Ecto neural progenitor cell (in vitro differentiated cells): Measurements from ENCODE around the gene BRI3.
"Not testable (repeated sequence)": the region's sequence is repeated elsewhere in the genome, so short reads cannot be mapped to it uniquely, and the experiment has no call there.

Experiments used
- DNase-seq: peaks from one replicate; pipeline ENCODE4 v3.0.0-alpha.2; 2018; ENCODE audit warnings: low spot score

The BRI3 gene

DNA sequence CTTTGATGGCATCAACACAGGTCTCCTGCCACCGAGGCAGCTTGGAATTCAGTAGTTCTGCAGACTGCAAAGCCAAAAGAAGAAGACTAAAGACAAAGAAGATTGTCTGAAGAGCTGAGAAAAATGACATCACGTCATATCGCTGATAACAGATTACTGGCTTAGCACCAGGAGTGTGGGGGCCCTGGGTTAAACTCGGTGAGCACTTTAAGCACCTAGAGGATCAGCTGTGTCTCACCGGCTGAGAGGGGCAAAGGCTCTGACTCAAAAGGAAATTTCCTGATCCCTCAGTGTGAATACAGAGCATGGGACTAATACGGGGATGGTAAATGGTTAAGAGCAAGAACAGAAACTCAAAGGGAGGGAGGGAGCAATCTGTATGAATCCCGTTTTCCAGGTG lies 30.7 kb downstream of the BRI3 start:
- DNase-seq: no peak

DNA sequence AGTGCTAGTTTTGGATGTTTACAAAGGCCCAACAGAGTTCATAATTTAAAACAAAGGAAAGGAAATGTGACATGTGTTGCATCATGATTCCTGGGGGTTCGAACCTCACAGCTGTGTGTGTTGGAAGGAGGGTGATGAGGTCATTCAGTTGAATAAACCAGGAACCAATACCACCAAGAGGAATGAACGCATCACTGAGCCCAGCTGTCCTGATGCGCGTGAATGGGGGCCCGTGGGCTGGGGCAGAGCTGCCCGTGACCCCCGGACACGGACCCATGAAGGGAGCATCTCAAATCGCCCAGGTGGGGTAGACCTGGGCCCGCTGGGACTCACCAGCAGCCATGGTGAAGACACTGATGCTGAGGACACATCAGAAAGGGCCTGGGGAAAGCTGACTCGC lies 33.0 kb downstream of the BRI3 start:
- no peak for DNase-seq

DNA sequence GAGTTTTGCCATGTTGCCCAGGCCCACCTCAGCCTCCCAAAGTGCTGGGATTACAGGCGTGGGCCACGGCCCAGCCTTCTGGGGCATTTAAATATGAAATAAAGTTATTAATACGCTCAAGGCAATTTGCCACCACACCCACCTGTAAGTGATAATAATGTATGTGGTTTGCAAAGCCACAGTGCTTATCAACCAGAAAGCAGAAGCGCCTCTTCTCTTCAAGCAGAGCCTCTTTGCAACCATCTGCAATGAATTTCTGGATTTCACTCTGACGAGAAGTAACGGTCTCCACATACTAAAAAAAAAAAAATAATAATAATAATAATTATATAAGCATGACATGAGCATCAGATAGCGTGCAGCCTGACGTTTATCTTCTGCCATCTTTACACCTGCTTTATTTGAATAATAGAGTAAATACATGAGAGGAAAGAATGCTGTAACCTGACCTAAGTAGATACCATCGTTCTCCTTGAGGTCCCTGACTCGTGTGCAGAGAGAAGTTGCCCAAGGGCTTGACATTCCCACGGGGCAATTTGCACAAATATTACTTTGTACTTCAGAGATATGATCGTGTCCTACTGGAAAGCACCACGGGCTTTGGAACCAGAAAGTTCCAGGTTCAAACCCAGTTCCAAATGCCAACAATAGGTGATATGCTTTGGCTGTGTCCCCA lies 34.0 kb downstream of the BRI3 start:
- no peak for DNase-seq

DNA sequence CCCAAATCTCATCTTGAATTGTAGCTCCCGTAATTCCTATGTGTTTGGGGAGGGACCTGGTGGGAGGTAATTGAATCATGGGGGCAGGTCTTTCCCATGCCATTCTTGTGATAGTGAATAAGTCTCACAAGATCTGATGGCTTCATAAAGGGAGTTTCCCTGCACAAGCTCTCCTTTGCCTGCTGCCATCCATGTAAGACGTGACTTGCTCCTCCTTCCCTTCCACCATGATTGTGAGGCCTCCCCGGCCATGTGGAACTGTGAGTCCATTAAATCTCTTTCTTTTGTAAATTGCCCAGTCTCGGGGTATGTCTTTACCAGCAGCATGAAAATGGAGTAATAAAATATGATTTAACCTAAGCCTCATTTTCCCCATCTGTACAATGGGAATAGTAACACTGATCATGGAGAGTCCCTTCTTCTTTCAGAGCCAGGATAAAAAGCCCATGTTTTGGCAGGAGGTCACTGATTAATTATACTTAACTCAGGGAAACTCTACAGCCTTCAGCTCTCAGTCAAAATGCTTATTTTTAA lies 34.6 kb downstream of the BRI3 start:
- not testable (repeated sequence) for DNase-seq

DNA sequence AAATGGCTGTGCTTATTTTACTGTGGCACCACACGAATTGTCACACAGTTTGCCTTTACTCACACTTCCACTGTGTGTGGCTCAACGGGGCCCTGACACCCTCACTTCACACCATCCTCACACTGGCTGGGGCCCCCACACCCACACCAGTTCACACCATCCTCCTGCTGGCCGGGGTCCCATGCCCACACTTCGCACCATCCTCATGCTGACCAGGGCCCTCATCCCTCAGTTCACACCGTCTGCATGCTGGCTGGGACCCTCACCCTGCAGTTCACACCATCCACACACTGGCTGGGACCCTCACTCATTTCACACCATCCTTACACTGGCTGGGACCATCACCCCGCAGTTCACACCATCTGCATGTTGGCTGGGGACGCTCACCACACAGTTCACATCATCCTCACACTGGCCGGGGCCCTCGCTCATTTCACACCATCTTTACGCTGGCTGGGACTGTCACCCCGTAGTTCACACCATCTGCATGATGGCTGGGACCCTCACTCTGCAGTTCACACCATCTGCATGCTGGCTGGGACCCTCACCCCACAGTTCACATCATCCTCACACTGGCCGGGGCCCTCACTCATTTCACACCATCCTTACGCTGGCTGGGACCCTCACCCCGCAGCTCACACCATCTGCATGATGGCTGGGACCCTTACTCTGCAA lies 36.0 kb downstream of the BRI3 start:
- DNase-seq: no peak

DNA sequence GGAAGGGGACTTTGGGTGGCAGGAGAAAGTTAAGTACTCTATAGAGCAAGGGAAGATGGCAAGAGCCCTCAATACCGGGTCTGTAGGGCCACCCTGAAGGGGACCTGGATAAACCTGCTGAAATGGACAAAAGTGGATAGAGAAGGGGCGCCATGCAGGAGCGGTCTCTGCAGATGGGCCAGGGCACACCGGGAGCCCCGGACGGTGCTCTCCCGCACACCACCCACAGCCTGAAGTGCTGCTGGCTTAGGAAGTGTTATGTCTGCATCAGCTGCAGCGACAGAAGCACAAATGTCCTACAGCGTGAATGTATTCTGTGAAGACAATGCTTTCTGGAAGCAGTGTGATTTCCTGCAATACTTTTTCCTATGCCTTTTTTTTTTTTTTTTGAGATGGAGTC lies 37.7 kb downstream of the BRI3 start:
- DNase-seq: no peak

DNA sequence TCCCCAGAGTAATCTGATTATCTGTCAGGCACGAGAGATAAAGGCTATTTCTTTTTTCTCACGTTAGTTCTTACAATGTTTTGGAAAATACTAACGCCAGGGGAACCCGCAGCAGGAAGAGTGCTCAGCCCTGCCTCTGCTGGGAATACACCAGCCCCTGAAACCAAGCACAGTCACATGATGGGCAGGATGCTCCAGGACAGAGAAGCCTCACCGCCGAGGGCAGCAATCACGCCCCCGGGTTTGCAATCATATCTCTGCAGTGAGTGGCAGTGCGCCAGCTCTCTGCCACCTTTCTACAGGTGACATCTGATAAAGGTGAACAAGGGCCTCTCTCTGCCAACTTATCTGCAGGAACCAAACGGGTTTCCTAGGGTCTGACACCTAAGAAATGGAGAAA lies 39.8 kb downstream of the BRI3 start:
- no peak for DNase-seq

DNA sequence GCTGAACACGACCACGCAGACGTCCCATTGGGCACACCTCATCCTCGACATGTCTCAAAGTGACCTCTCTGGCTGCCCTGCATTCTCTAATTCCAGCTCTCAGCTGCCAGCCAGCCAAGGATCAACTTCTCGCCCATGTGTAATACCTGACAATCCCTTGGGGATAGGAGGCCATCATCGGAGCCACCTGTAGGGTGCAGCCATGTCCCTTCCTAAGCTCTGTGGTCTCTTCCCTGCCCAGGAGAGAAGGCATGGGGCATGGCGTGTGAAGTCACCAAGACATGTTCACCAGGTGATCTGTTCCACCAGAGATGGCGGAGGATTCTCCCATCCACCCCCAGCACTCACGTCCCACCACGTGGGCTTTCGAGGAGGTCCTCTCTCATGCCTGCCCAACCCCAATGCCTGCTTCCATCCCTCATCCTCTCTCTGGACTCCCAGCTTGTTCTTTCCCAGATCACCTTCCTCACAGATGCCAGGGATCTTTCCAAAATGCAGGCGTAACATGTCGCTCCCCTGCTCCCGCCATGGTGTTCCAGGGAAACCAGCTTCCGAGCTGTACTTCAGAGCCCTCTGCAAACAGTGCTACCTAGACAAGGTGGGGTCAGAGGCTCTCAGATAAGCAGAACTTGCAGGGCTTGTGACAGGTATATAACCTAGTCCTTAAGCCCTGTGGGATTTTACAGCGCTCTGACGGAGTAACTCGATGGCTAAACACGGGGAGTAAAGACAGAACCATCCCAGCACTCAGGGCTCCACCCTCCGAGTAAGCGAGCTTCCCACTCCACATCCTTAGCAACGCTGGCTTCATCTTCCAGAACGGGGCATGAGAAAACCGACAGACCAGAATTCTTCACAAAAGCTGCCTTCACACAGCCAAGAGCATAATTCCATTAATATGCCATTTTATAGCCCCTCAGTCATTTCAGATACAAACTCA lies 41.1 kb downstream of the BRI3 start:
- no peak for DNase-seq

DNA sequence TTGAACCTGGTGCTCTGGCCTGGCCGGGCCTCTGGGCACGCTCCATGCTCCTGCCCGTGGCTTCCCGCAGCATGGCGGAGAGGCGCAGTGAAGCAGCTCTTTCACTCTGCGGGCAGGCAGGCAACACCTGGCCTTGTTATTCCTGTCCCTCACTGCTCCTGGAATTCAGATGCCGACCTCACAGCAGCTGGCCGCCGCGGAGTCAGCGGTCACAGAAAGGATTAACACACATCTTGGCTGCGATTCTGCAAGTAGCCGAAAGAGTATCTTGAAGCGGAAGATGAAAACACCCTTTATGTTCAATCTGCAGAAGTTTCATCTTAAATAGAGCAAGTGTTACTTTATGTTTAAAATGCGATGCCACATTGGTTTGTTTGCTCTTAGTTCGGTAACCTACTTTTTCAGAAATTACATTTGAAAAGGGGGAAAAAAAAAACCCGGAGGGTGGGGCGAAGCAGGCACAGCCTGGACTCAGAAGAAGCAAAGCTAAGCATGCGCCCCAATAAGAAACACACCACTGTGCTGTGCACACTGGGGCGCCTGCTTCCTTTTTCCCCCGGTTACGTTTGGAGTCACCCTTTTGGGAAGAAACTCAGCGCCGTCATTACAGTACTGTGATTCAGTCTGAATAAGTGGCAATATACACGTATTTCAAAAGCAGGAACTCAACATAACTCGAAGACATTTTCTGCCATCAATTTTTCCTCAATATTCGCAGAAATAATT lies 42.3 kb downstream of the BRI3 start:
- DNase-seq: peak; percentile 72

DNA sequence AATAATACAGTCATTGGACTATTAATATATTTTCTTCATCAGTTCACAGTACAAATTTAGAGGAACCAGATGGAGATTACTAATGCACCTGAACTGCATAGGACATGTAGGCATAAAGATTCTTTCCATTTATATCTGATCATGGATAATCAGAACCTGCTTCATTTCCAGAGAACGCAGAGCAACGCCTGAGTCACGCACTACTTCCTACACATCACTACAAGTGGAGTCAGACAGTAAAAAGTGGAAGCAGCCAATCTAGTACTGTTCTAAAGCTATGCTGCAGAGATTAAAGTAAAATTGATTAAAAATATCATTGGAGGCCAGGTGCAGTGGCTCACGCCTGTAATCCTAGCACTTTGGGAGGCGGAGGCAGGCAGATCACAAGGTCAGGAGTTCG lies 43.3 kb downstream of the BRI3 start:
- DNase-seq: no peak

DNA sequence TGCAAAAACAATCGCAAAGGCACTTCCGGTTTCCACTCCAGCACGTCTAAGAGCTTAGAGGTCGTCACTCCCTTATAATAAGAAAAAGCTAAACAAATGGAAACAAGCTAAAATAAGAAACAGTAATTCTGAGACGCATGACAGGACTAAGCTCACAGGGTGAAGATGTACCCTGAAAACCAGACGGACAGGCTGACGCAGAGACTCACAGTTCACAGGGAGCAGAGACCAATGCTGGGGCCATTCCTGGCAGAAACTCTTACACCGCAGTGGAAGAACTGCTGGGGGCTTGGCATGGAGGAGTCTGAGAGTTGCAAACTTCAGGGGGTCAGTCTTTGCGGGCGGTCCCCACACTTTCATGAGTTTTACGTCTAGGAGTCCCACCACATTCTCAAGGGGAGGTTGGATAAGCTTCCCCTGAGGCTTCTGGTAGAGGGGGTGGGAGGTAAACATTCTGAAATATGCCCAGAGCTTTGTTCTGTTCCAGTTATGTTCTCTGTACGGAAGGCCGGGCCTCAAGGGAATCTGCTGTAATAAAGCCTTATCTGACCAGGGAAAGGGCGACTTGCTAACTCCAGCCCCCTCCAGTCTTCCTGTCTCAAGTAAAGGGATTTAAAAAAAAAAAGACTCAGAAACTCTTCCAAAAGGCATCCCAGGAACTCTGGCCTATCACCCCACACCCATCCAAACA lies 47.8 kb downstream of the BRI3 start:
- no peak for DNase-seq

DNA sequence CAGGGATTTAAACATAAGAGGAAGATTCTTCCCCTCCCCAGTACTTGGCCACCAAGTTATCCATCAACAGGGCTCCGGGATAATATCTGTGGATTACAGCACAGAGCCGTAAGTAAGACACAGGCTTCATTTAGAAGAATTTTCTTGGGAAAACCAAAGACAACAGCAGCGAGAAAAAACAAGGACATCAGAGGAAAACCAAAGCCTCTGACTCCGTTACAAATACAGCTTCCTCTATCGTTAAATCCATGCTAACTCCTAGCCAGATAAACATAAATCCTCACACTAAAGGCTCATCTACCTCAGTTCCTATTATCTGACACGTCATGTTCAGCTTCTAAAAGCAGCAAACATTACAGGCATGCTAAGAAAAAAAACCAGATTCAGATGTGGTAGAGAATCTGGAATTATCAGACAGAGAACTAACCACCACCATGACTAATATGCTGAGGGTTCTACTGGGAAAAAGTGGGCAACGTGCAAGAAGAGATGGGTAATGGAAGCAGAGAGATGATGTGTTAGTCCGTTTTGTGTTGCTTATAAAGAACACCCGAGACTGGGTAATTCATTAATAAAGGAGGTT lies 48.4 kb downstream of the BRI3 start:
- no peak for DNase-seq

DNA sequence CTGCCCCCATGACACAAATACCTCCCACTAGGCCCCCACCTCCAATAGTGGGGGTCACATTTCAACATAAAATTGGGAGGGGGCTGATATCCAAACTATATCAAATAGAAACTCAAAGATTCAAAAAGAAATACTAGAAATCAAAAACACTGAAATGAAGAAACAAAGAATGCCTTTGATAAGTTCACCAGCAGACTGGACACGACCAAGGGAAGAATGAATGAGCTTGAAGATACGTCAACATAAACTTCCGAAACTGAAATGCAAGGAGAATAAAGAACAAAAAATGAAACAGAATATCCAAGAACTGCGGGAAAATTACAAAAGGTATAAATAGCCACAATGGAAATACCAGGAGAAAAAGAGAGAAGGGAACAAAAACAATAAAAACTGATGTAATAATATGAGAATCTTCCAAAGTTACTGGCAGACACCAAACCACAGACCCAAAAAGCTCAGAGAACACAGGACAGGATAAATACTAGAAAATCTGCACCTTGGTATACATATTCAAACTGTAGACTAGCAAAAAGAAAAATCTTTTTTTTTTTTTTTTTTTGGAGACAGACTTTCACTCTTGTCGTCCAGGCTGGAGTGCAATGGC lies 49.5 kb downstream of the BRI3 start:
- DNase-seq: no peak

DNA sequence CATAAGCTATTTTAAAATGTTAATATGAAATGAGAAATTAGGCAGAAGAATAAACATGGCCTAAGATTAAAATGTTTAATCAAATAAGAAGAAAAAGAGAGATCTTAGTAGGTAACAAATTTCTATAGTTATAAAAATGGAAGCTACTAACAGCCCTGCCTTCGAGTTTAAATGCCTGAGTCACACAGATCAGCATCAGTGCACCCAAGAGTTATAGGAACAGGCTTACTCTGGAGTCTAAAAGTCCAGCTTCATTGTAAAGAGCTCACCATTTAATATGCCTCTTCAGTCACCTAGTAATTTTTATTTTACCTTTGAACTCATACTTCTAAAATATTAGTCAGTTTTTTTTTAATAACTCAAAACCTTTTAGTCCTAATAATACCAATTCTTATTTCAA lies 52.6 kb downstream of the BRI3 start:
- DNase-seq: no peak

DNA sequence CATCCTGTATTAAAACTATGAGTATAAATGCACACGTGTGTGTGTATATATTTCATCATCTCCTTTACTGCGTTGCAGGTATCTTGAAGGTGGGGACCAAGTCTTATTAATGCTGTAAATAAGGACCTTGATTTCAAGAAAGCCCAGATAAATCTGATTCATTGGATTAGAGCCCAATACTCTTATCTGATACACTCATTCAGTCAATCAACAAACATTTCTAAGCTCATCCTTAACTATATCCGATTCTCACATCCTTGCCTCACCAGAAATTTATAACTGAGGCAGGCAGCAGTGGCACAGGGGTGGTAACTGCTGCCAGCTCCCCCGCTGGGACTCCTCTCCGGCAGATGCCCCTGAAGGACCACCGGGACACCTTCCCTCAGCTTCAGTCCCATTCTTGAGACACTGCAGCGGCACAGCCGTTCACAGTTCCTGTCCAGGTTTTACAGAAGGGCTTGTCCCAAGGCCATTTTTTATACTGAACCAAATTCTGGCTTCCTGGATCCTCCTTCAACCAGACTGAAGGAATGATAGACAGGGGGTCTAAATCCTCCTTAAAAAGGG lies 54.0 kb downstream of the BRI3 start:
- DNase-seq: no peak

DNA sequence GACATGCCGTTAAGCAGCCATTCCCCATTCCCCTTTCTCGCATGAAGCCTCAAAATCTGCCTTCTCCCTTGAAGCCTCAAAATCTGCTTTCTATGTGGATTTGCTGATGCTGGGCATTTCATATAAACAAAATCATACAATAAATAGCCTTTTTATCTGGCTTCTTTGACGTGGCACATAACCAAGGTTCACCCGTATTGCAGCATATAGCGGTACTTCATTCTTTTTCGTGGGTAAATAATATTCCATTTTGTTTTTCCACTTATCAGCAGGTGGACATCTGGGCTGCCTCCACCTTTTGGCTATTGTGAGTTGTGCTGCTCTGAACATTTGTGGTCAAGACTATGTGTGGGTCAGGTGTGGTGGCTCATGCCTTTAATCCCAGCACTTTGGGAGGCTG lies 57.0 kb downstream of the BRI3 start:
- no peak for DNase-seq

DNA sequence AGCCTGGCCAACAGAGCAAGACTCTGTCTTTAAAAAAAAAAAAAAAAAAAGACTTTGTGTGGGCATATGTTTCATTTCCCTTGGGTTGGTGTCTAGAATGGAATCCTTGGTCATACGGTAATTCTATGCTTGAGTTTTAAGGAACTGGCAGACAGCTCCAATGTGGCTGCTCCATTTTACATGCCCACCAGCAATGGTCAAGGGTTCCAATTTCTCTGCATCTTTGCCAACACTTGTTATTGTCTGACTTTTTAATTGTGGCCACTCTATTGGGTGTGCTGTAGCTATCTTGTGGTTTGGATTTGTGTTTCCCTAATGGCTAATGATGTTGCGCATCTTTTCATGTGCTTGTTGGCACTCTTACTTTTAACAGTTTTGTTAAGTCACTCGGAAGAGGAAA lies 57.6 kb downstream of the BRI3 start:
- no peak for DNase-seq

DNA sequence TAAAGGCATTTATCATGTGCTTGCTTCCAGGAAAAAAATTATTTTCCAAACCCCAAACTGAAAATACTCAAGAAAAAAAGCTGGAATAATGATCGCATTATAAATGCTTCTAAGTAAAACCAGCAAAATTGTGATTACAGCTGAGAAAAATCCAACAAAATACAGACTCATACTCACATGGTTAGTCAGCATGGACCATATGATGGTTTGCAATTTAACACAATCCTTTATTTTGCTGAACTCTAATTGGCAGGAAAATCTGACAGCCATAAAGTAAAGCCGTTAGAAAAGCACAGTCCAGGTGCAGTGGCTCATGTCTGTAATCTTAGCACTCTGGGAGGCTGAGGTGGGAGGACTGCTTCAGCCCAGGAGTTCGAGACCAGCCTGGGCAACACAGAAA lies 59.6 kb downstream of the BRI3 start:
- no peak for DNase-seq
